ENCODE data around the gene PSMB11. TPM values are rescaled to one million over a fixed set of nuclear protein-coding genes. Genes with fewer than 3 reads are reported as not detected.

The PSMB11 gene
- total RNA-seq, 1 donor from 2014 or later, result not detected

- intact Hi-C loops (cut with DNase I), result no loop called here
- no peaks in the 10 kb centered on the region for H3K27me3 ChIP-seq
- DNase-seq (ENCODE audit: extremely low spot score in 2 of 2), result peak; percentile 22 to 58
- H3K4me3 ChIP-seq, result no peak overlapping the region
- TF ChIP-seq CTCF (IDR thresholded peaks at IDR 0.05), result no peak
- TF ChIP-seq POLR2A (IDR thresholded peaks at IDR 0.05), result no peak
- TF ChIP-seq POLR2AphosphoS5 (IDR thresholded peaks at IDR 0.05; ENCODE audit: insufficient read depth in 1 of 2, low read depth in 1 of 2), result no peak
- H3K27ac ChIP-seq, result no peak overlapping the region
- H3K9me3 ChIP-seq, result no peaks in the 10 kb centered on the region
- H3K36me3 ChIP-seq, result peaks cover 3 to 52% of the 10 kb centered on the region in 2 donors
- peaks cover 29% of the 10 kb centered on the region for H3K4me1 ChIP-seq
Observed at GRCh38 chr14:23091294-23092225, 49.5 kb downstream of the PSMB11 start.

GRCh38 chr14:23093104-23093503, 51.1 kb downstream of the PSMB11 start:
- Histone ChIP-seq H3K36me3 (peaks cover 3 to 37% of the 10 kb centered on the region in 2 donors), H3K27me3 (no peaks in the 10 kb centered on the region), H3K4me1 (peaks cover 42% of the 10 kb centered on the region), H3K27ac (no peak overlapping the region), H3K4me3 (peak overlapping the region; percentile 88), H3K9me3 (no peaks in the 10 kb centered on the region)
- intact Hi-C loops (cut with DNase I), result no loop called here
- no peak for DNase-seq (ENCODE audit: extremely low spot score in 2 of 2)
- TF ChIP-seq POLR2A (IDR thresholded peaks at IDR 0.05), result no peak
- TF ChIP-seq CTCF (IDR thresholded peaks at IDR 0.05), result no peak
- TF ChIP-seq POLR2AphosphoS5 (IDR thresholded peaks at IDR 0.05; ENCODE audit: insufficient read depth in 1 of 2, low read depth in 1 of 2), result no peak

GRCh38 chr14:23093526-23093925, 51.5 kb downstream of the PSMB11 start:
- Histone ChIP-seq H3K27me3 (no peaks in the 10 kb centered on the region), H3K4me3 (peak overlapping the region; percentile 88), H3K4me1 (peaks cover 42% of the 10 kb centered on the region), H3K27ac (peak overlapping the region; percentile 99), H3K9me3 (no peaks in the 10 kb centered on the region), H3K36me3 (peaks cover 3 to 37% of the 10 kb centered on the region in 2 donors)
- intact Hi-C loops (cut with DNase I), result no loop called here
- DNase-seq (ENCODE audit: extremely low spot score in 2 of 2), result no peak
- TF ChIP-seq CTCF (IDR thresholded peaks at IDR 0.05) (no peak), POLR2A (IDR thresholded peaks at IDR 0.05) (no peak), POLR2AphosphoS5 (IDR thresholded peaks at IDR 0.05; ENCODE audit: insufficient read depth in 1 of 2, low read depth in 1 of 2) (no peak)

Other genes starting within 250 kb of the PSMB11 start
- gene SLC7A7, start 226.8 kb upstream of the PSMB11 start, total RNA-seq, result 7.4 TPM
- 68.0 TPM for gene MRPL52, start 212.3 kb upstream of the PSMB11 start, total RNA-seq
- gene MMP14, start 205.6 kb upstream of the PSMB11 start, total RNA-seq, result 187 TPM
- 137 TPM for gene LRP10, start 170.5 kb upstream of the PSMB11 start, total RNA-seq
- gene REM2, start 159.0 kb upstream of the PSMB11 start, total RNA-seq, result 3.9 TPM
- 68.5 TPM for gene RBM23, start 123.1 kb upstream of the PSMB11 start, total RNA-seq
- gene PRMT5, start 112.8 kb upstream of the PSMB11 start, total RNA-seq, result 65.6 TPM
- gene HAUS4, start 85.1 kb upstream of the PSMB11 start, total RNA-seq, result 65.6 TPM
- 21.9 TPM for gene AJUBA, start 59.7 kb upstream of the PSMB11 start, total RNA-seq
- 16.0 TPM for gene C14orf93, start 32.1 kb upstream of the PSMB11 start, total RNA-seq
- gene PSMB5, start 7.3 kb upstream of the PSMB11 start, total RNA-seq, result 92.8 TPM
- gene CDH24, start 15.3 kb downstream of the PSMB11 start, total RNA-seq, result 5.4 TPM
- 121 TPM for gene ACIN1, start 52.9 kb downstream of the PSMB11 start, total RNA-seq
- gene C14orf119, start 53.3 kb downstream of the PSMB11 start, total RNA-seq, result 13.8 TPM
- gene CIROP, start 62.8 kb downstream of the PSMB11 start, total RNA-seq, result not detected
- gene CEBPE, start 77.0 kb downstream of the PSMB11 start, total RNA-seq, result not detected
- gene SLC7A8, start 141.4 kb downstream of the PSMB11 start, total RNA-seq, result 68.5 TPM
- not detected for gene RNF212B, start 195.7 kb downstream of the PSMB11 start, total RNA-seq
- 13.5 TPM for gene HOMEZ, start 243.9 kb downstream of the PSMB11 start, total RNA-seq